ENCODE results near the gene EEIG1. TPM values are rescaled to one million over a fixed set of nuclear protein-coding genes. Genes with fewer than 3 reads are reported as not detected.

The EEIG1 gene
- total RNA-seq, 1 experiment from 2014 or later: 176 TPM

DNA sequence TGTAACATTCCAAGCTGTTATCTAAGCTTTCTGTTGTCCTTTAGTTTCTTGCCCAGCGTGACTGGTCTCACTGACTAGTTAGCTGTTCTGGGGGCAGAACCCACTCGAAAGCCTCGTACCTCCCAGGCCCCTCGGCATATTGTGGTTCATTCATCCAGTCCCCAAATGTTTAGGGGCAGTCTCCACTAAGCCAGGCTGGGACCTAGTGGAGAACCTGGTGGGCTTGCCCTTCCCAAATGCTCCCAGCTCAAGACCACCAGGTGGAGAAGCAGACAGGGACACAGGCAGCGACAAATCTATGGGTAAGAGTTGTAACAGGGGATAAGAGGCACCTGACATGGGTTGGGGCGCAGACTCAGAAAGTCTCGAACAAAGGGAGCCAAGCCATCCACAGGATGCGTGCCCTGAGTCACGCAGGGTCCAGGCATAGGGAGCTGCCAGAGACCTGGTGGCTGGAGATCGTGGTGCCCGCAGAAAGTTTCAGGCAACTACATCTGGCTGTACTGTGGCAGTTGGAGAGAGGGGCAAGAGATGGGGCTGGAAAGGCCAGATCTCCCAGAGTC lies 851 bp upstream of the EEIG1 start:
- Histone ChIP-seq H3K4me1 (replicated peaks; ENCODE audit: insufficient read depth) (peaks cover 45% of the 10 kb centered on the region), H4K20me1 (ENCODE audit: insufficient read depth) (peaks cover 32% of the 10 kb centered on the region), H3K9me3 (ENCODE audit: insufficient read depth, low read depth) (no peaks in the 10 kb centered on the region), H3F3A (ENCODE audit: insufficient read depth, low read depth) (peaks cover 12% of the 10 kb centered on the region), H3K36me3 (ENCODE audit: low read depth) (no peaks in the 10 kb centered on the region), H3K27me3 (ENCODE audit: insufficient read depth, low read depth) (no peaks in the 10 kb centered on the region), H2AFZ (peak overlapping the region; percentile 74), H3K79me2 (ENCODE audit: low read depth) (peaks cover 37% of the 10 kb centered on the region), H3K9me2 (ENCODE audit: insufficient read depth) (no peaks in the 10 kb centered on the region), H3K4me3 (peak overlapping the region; percentile 82), H3K4me2 (peak overlapping the region; percentile 73), H3K27ac (peak overlapping the region; percentile 28)
- intact Hi-C loops (cut with micrococcal nuclease; ENCODE audit: unreplicated experiment): loop anchor here (1.0 to 2.0 kb wide), 2 partner anchors 20 to 25 kb away; no protein-coding TSS in a partner anchor
- ChIA-PET POLR2A (ENCODE audit: unreplicated experiment) (interaction anchor here (0.5 to 1.8 kb wide), 6 partner anchors 9 to 411 kb away, joined by 3 to 14 read pairs (median 6); no protein-coding TSS in a partner anchor), CTCF (no interaction called here)
- DNase-seq: no peak
- TSS peak; percentile 87 for BruUV-seq (replicated peaks)
- TF ChIP-seq EZH2 (IDR thresholded peaks at IDR 0.05; ENCODE audit: low read depth) (no peak), CTCF (conservative IDR thresholded peaks at IDR 0.05) (no peak)

DNA sequence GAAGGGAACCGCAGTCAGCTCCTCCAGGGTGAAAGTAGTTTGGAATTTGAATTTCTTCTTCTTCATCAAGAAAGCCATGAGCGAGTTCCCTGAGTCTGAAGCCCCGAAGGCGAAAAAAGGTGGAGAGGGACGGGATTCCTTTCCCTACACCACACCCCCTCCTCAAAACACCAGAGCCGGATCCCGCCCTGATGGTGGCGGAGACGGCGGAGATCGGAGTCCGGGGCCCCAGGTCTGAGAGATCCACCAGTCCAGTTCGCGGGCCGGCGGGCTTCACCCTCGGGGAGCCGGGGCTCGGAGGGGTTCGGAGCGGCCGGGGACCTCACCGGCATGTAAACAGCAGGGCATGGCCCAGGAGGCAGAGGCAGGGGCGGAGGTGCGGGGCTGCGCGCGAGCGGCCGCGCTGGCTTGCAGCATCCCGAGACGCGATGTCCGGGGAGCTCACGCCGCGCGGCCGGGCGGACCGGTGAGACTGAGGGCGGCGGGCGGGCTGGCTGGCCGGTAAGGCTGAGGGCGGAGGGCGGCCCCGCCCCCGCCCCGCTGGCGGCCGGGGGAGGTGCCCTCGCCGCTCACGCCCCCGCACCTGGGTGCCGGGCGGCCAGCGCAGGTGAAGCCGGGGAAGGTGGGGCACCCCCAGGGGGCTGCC lies 606 bp downstream of the EEIG1 start:
- Histone ChIP-seq H2AFZ (no peak overlapping the region), H3K79me2 (ENCODE audit: low read depth) (peaks cover 51% of the 10 kb centered on the region), H3K4me3 (peak overlapping the region; percentile 82), H3F3A (ENCODE audit: insufficient read depth, low read depth) (peaks cover 14% of the 10 kb centered on the region), H3K36me3 (ENCODE audit: low read depth) (peaks cover 5% of the 10 kb centered on the region; the same call in 1 of the 2 replicates), H3K4me2 (peak overlapping the region; percentile 87), H3K9me2 (ENCODE audit: insufficient read depth) (no peaks in the 10 kb centered on the region), H3K27ac (peak overlapping the region; percentile 39; the same call in 1 of the 2 replicates), H3K4me1 (replicated peaks; ENCODE audit: insufficient read depth) (peaks cover 50% of the 10 kb centered on the region), H3K27me3 (ENCODE audit: insufficient read depth, low read depth) (no peaks in the 10 kb centered on the region), H3K9me3 (ENCODE audit: insufficient read depth, low read depth) (no peaks in the 10 kb centered on the region), H4K20me1 (ENCODE audit: insufficient read depth) (peaks cover 47% of the 10 kb centered on the region)
- TSS peak; percentile 51 for BruUV-seq (replicated peaks)
- intact Hi-C loops (cut with micrococcal nuclease; ENCODE audit: unreplicated experiment): loop anchor here (1.0 to 2.0 kb wide), 2 partner anchors 27 to 37 kb away; no protein-coding TSS in a partner anchor
- ChIA-PET CTCF (interaction anchor here (1.1 kb wide), 2 partner anchors 25 to 36 kb away, joined by 3 read pairs; no protein-coding TSS in a partner anchor), POLR2A (ENCODE audit: unreplicated experiment) (interaction anchor here (0.6 to 1.8 kb wide), 8 partner anchors 8 to 87 kb away, joined by 3 to 14 read pairs (median 4); partner anchors contain the start of gene NAIF1)
- DNase-seq: peak in 1 of 2 experiments; percentile 88
- no peak for TF ChIP-seq CTCF (conservative IDR thresholded peaks at IDR 0.05)
- TF ChIP-seq EZH2 (IDR thresholded peaks at IDR 0.05; ENCODE audit: low read depth): no peak

DNA sequence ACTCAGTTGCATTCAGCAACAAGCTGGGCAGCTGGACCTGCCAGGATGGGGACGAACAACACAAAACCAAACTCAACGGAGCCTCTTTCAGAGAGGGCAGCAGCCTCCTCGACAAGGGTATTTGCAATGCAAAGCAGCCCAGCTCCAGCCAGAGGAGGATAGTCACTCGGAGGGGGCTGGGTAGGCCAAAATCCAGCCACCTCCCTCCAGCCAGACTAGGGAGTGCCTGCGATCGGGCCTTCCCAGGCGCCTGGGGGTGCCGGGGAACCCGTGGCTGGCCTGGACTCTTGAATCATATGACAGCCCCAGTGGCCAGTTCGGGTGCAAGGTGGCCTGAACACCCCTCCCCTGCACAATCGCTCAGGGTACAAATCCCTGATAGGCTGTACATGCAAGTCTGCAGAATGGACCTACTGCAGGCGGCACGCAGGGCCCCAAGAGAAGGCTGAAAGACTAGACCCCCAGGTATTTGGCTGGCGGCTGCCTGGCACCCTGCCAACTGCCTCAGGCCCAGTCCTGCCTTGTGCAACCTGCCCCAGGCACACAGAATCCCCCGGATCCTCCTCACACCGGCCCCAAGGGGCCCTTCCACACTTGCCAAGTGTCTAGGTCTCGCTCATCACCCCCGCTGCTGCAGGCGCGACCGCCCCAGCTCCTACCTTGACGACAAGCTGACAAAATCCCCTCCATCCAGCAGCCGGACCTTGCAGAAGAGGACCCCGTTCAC lies 1.3 kb downstream of the EEIG1 start:
- no TSS peak for BruUV-seq (replicated peaks)
- Histone ChIP-seq H3K27me3 (ENCODE audit: insufficient read depth, low read depth) (no peaks in the 10 kb centered on the region), H3F3A (ENCODE audit: insufficient read depth, low read depth) (peaks cover 19% of the 10 kb centered on the region), H4K20me1 (ENCODE audit: insufficient read depth) (peaks cover 54% of the 10 kb centered on the region), H3K27ac (0 out of 2 replicates have a peak overlapping the region, but pooled peaks have one; percentile 39), H3K4me2 (peak overlapping the region; percentile 87), H3K36me3 (ENCODE audit: low read depth) (peaks cover 5% of the 10 kb centered on the region; the same call in 1 of the 2 replicates), H2AFZ (no peak overlapping the region), H3K9me2 (ENCODE audit: insufficient read depth) (no peaks in the 10 kb centered on the region), H3K79me2 (ENCODE audit: low read depth) (peaks cover 58% of the 10 kb centered on the region), H3K9me3 (ENCODE audit: insufficient read depth, low read depth) (no peaks in the 10 kb centered on the region), H3K4me3 (peak overlapping the region; percentile 82), H3K4me1 (replicated peaks; ENCODE audit: insufficient read depth) (peaks cover 55% of the 10 kb centered on the region)
- TF ChIP-seq EZH2 (IDR thresholded peaks at IDR 0.05; ENCODE audit: low read depth): no peak
- no peak for TF ChIP-seq CTCF (conservative IDR thresholded peaks at IDR 0.05)
- DNase-seq: peak in 1 of 2 experiments; percentile 58
- ChIA-PET CTCF (interaction anchor here (0.7 to 1.1 kb wide), 2 partner anchors 24 to 36 kb away, joined by 3 read pairs; no protein-coding TSS in a partner anchor), POLR2A (ENCODE audit: unreplicated experiment) (interaction anchor here (0.6 to 1.8 kb wide), 7 partner anchors 7 to 77 kb away, joined by 3 to 14 read pairs (median 4); no protein-coding TSS in a partner anchor)
- intact Hi-C loops (cut with micrococcal nuclease; ENCODE audit: unreplicated experiment): loop anchor here (1.0 to 2.0 kb wide), 3 partner anchors 24 to 36 kb away; no protein-coding TSS in a partner anchor
